Left lung (tissue), 10 donors: ENCODE measurements around the gene ZMYM4. TPM values are rescaled to one million over a fixed set of nuclear protein-coding genes. Genes with fewer than 3 reads are reported as not detected.
"Not testable (repeated sequence)": the region's sequence is repeated elsewhere in the genome, so short reads cannot be mapped to it uniquely, and the experiment has no call there.

ENCODE experiments used
- ATAC-seq: fragments of 200-7000 bp; cut with Tn5 transposase; one replicate; pipeline ENCODE4 v1.9.1; 2020; ENCODE audit warnings: moderate library complexity
- DNase-seq, 4 donors: peaks; one replicate each; pipeline ENCODE4 v3.0.0-alpha.2; 2013 to 2020
- H3K27ac ChIP-seq, 2 donors: fragments of 200-600 bp; sonication (generic) in 1 of 2; one replicate each; pipeline versions ENCODE4 v1.5.0 to v1.8.0; 2020 to 2021
- H3K27me3 ChIP-seq, 2 donors: fragments of 200-600 bp; sonication (generic) in 1 of 2; one replicate each; pipeline versions ENCODE4 v1.5.0 to v1.8.0; 2020 to 2021
- H3K36me3 ChIP-seq, 2 donors: fragments of 200-600 bp; sonication (generic) in 1 of 2; one replicate each; pipeline versions ENCODE4 v1.5.0 to v1.8.0; 2020 to 2021
- H3K4me1 ChIP-seq, 2 donors: fragments of 200-600 bp; one replicate each; pipeline ENCODE4 v1.8.0; 2021
- H3K4me3 ChIP-seq, 2 donors: fragments of 200-600 bp; sonication (generic) in 1 of 2; one replicate each; pipeline versions ENCODE4 v1.5.0 to v1.8.0; 2020 to 2021; ENCODE audit warnings: mild to moderate bottlenecking in 1 of 2
- H3K9me3 ChIP-seq, 2 donors: fragments of 200-600 bp; sonication (generic) in 1 of 2; one replicate each; pipeline versions ENCODE4 v1.5.0 to v1.8.0; 2020 to 2021
- intact Hi-C, 2 donors: fragments of 100-400 bp; cut with DNase I; formaldehyde crosslinking; loops; one replicate each; pipeline versions ENCODE4 v1.11.2 to v1.14.2; 2022
- polyA plus RNA-seq, 6 donors: library from polyadenylated mRNA; unstranded; fragments of 120-200 nt; gene quantifications; one replicate each; pipeline ENCODE4 v1.2.1, GENCODE V29; 2013; ENCODE audit not compliant: insufficient read length in 6 of 6
- total RNA-seq, 2 donors: library from RNA; stranded (reverse); fragmentation: NEBNext Ultra II Directional; extraction: Animal tissue kit (Norgen Biotek cat#: 25700); gene quantifications; one replicate each; pipeline ENCODE4 v1.2.1, GENCODE V29; 2021
- TF ChIP-seq, protein P1 (sequence below), 2 donors: fragments of 200-600 bp; sonication (generic) in 1 of 2; IDR thresholded peaks; one replicate each; pipeline versions ENCODE4 v1.5.0 to v1.8.0; 2021; ENCODE audit warnings: antibody characterized with exemption in 2 of 2
- donor health status: DM: no; HTN: yes; CAD: no.
- donor health status: DM: no; HTN: no; CAD: no.

ZMYM4 gene
- total and polyA plus RNA-seq, 8 donors = 47.7 to 75.4 (median 68.3) TPM

DNA sequence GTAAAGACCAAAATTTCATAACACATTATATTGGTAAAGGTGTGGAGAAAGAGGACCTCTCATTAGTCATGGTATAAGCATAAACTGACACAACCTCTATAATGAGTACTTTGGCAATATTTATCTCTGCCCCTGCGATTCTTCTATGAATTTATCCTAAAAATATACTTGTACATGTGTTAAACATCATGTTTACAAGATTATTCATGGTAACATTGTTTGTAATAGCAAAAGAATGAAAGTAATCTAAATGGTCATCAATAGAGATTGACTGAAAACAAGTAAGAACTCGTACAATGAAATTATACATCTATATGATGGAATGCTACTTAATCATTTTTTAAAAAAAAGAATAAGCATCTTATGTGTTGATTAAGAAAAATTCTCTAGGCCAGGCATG is 192.3 kb downstream of the ZMYM4 start:
- H3K4me1 ChIP-seq = no peaks in the 10 kb centered on the region
- H3K27ac ChIP-seq = no peak overlapping the region
- TF ChIP-seq, protein P1, sequence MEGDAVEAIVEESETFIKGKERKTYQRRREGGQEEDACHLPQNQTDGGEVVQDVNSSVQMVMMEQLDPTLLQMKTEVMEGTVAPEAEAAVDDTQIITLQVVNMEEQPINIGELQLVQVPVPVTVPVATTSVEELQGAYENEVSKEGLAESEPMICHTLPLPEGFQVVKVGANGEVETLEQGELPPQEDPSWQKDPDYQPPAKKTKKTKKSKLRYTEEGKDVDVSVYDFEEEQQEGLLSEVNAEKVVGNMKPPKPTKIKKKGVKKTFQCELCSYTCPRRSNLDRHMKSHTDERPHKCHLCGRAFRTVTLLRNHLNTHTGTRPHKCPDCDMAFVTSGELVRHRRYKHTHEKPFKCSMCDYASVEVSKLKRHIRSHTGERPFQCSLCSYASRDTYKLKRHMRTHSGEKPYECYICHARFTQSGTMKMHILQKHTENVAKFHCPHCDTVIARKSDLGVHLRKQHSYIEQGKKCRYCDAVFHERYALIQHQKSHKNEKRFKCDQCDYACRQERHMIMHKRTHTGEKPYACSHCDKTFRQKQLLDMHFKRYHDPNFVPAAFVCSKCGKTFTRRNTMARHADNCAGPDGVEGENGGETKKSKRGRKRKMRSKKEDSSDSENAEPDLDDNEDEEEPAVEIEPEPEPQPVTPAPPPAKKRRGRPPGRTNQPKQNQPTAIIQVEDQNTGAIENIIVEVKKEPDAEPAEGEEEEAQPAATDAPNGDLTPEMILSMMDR (IDR thresholded peaks at IDR 0.05) = no peak
- DNase-seq (no peak), ATAC-seq (no peak)
- no peaks in the 10 kb centered on the region for H3K27me3 ChIP-seq
- peaks cover 0 to 3% of the 10 kb centered on the region in 2 donors for H3K9me3 ChIP-seq
- no peak overlapping the region for H3K4me3 ChIP-seq
- H3K36me3 ChIP-seq = peaks cover 0 to 68% of the 10 kb centered on the region in 2 donors
- intact Hi-C loops = no loop called here

DNA sequence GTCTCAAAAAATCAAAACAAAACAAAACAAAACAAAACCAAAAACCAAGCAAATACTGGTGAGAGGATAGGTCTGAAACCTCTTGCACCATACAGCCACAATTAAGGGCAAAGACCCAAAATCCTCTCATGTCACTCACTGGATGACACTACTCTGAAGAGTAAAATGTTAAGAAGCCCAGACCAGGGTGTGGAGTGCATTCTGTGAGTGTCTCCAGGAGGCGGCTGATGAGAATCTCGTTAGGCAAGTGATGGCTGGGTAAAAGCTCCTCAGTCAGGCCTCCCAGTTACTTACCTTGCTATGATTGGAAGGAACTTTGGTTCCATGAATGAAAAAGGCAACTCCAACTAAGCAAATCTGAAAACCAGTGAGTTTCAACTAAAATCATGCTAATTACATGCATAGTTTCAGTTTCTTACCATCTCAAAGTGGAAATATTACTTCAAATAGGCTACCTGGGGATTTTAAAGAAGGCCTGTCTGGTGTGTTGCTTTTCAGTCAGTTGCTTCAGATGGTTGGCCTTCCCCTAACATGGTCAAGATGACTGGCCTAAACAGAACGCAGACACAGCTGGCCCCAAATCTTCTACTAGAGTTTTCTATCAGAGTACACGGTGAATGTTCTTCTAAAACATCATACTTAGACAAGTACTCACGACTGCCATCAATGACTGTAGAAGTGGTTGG is 193.6 kb downstream of the ZMYM4 start:
- H3K27ac ChIP-seq = no peak overlapping the region
- intact Hi-C loops = no loop called here
- ATAC-seq (no peak), DNase-seq (no peak)
- H3K27me3 ChIP-seq = no peaks in the 10 kb centered on the region
- TF ChIP-seq, protein P1 (IDR thresholded peaks at IDR 0.05) = no peak
- H3K36me3 ChIP-seq = peaks cover 0 to 73% of the 10 kb centered on the region in 2 donors
- peaks cover 0 to 3% of the 10 kb centered on the region in 2 donors for H3K9me3 ChIP-seq
- H3K4me1 ChIP-seq = no peaks in the 10 kb centered on the region
- no peak overlapping the region for H3K4me3 ChIP-seq

DNA sequence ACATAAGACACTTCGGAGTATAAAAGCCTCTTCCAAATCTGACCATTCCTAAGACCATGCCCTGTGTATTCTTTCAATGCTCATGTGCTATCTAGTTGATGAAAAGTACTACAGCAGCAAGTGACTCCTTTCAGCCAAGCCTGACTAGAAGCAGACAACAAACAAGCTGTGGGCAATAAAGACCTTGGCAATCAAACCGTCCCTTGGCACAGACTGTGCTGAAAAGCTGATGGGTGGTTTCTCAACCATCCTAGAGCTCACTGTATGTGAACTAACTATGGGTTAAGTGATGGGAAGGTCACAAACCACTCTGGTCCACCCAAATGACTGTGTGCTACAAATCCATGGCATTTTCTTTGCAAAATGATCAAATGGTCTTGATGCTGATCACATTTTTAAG is 194.7 kb downstream of the ZMYM4 start:
- Histone ChIP-seq H3K4me1 (no peaks in the 10 kb centered on the region), H3K36me3 (peaks cover 0 to 64% of the 10 kb centered on the region in 2 donors), H3K9me3 (peaks cover 0 to 3% of the 10 kb centered on the region in 2 donors), H3K27ac (no peak overlapping the region), H3K27me3 (no peaks in the 10 kb centered on the region), H3K4me3 (no peak overlapping the region)
- TF ChIP-seq, protein P1 (IDR thresholded peaks at IDR 0.05) = no peak
- DNase-seq (no peak), ATAC-seq (no peak)
- intact Hi-C loops = no loop called here

DNA sequence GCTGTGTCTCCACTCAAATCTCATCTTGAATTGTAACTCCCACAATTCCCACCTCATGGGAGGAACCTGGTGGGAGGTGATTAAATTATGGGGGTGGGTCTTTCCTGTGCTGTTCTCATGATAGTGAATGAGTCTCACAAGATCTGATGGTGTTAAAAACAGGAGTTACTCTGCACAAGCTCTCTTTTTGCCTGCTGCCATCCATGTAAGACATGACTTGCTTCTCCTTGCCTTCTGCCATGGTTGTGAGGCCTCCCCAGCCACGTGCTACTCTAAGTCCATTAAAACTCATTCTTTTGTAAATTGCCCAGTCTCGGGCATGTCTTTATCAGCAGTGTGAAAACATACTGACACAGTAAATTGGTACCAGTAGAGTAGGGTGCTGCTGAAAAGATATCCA is 195.2 kb downstream of the ZMYM4 start:
- ATAC-seq, H3K9me3 ChIP-seq, H3K27ac ChIP-seq, H3K27me3 ChIP-seq, H3K4me1 ChIP-seq, DNase-seq, H3K4me3 ChIP-seq, intact Hi-C loops: not testable (repeated sequence)
- peaks cover 0 to 59% of the 10 kb centered on the region in 2 donors for H3K36me3 ChIP-seq

DNA sequence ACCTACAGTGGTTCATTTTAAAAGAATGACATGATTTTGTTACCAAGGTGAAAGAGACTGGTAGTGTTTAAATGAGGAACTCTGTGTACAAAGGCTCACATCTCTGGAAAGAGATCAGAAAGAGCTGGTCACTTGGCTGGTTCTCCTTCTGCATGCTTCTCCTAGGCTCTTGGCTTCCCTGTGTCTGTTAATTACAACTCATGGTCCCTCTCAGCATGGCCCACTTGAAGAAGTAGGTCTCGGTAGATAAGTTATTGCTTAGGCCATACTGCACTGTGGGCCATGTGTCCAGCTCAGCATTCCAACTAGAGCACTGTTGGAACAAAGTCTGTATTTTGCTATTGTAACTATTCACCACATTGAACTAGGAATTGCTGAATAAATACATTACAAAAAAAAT is 197.6 kb downstream of the ZMYM4 start:
- peaks cover 0 to 72% of the 10 kb centered on the region in 2 donors for H3K36me3 ChIP-seq
- no peak for DNase-seq
- ATAC-seq = no peak
- no peak overlapping the region for H3K4me3 ChIP-seq
- no peak overlapping the region for H3K27ac ChIP-seq
- TF ChIP-seq, protein P1 (IDR thresholded peaks at IDR 0.05) = no peak
- peaks cover 0 to 3% of the 10 kb centered on the region in 2 donors for H3K9me3 ChIP-seq
- intact Hi-C loops = no loop called here
- no peaks in the 10 kb centered on the region for H3K27me3 ChIP-seq
- no peaks in the 10 kb centered on the region for H3K4me1 ChIP-seq
